Astrocyte (in vitro differentiated cells and primary cell): ENCODE data around the gene TRAM2. TPM values are rescaled to one million over a fixed set of nuclear protein-coding genes. Genes with fewer than 3 reads are reported as not detected.

Source experiments
- DNase-seq: peaks from one replicate; pipeline ENCODE4 v3.0.0-alpha.2; 2010; ENCODE audit warnings: low read depth
- FAIRE-seq: peaks from 2 replicates; lab custom pipeline; 2011; peaks lifted over from hg19 to GRCh38; lab: Jason Lieb, UNC
- H2AFZ ChIP-seq: 2 replicates; pipeline ENCODE4 v1.6.0; 2012; ENCODE audit warnings: low read depth, low read length, inconsistent platforms
- H3K27ac ChIP-seq: 2 replicates; pipeline ENCODE4 v1.5.1; 2011; ENCODE audit warnings: low read depth, low read length, inconsistent platforms
- H3K27me3 ChIP-seq: 2 replicates; pipeline ENCODE4 v1.6.0; 2011; ENCODE audit warnings: low read length, inconsistent platforms; ENCODE audit not compliant: insufficient read depth
- H3K36me3 ChIP-seq: 2 replicates; pipeline ENCODE4 v1.5.1; 2011; ENCODE audit warnings: low read length, inconsistent platforms; ENCODE audit not compliant: insufficient read depth
- H3K4me1 ChIP-seq: 2 replicates; pipeline ENCODE4 v1.5.1; 2011; ENCODE audit warnings: low read length, inconsistent platforms; ENCODE audit not compliant: insufficient read depth
- H3K4me2 ChIP-seq: 2 replicates; pipeline ENCODE4 v1.6.0; 2012; ENCODE audit warnings: low read length, inconsistent platforms
- H3K4me3 ChIP-seq: 2 replicates; pipeline ENCODE4 v1.5.1; 2011; ENCODE audit warnings: low read depth, mild to moderate bottlenecking, low read length, inconsistent platforms; ENCODE audit not compliant: insufficient read depth
- H3K79me2 ChIP-seq: 2 replicates; pipeline ENCODE4 v1.6.0; 2012; ENCODE audit warnings: mild to moderate bottlenecking, low read length, inconsistent platforms; ENCODE audit not compliant: insufficient read depth
- H3K9ac ChIP-seq: 2 replicates; pipeline ENCODE4 v1.6.0; 2012; ENCODE audit warnings: mild to moderate bottlenecking, low read length, inconsistent platforms
- H3K9me3 ChIP-seq: 2 replicates; pipeline ENCODE4 v1.5.1; 2012; ENCODE audit warnings: low read depth, mild to moderate bottlenecking, low read length, inconsistent platforms; ENCODE audit not compliant: insufficient read depth
- H4K20me1 ChIP-seq: 2 replicates; pipeline ENCODE4 v1.6.0; 2012; ENCODE audit warnings: low read length, inconsistent platforms; ENCODE audit not compliant: insufficient read depth
- H3K27ac Mint-ChIP-seq: one replicate; pipeline ENCODE4 v1.8.0; 2021; ENCODE audit warnings: mild to moderate bottlenecking, mixed read lengths; ENCODE audit not compliant: unreplicated experiment
- H3K27me3 Mint-ChIP-seq: one replicate; pipeline ENCODE4 v1.8.0; 2021; ENCODE audit warnings: low read depth, mixed read lengths; ENCODE audit not compliant: unreplicated experiment
- H3K36me3 Mint-ChIP-seq: one replicate; pipeline ENCODE4 v1.8.0; 2021; ENCODE audit warnings: low read depth, mixed read lengths; ENCODE audit not compliant: unreplicated experiment
- H3K4me1 Mint-ChIP-seq: one replicate; pipeline ENCODE4 v1.8.0; 2021; ENCODE audit warnings: low read depth, mixed read lengths; ENCODE audit not compliant: unreplicated experiment
- H3K4me3 Mint-ChIP-seq: one replicate; pipeline ENCODE4 v1.8.0; 2021; ENCODE audit warnings: mild to moderate bottlenecking, moderate library complexity, mixed read lengths; ENCODE audit not compliant: unreplicated experiment
- H3K9me3 Mint-ChIP-seq: one replicate; pipeline ENCODE4 v1.8.0; 2021; ENCODE audit warnings: mild to moderate bottlenecking, mixed read lengths; ENCODE audit not compliant: unreplicated experiment
- CTCF ChIP-seq: IDR thresholded peaks from 2 replicates; pipeline ENCODE4 v1.5.1; 2011; ENCODE audit warnings: low read depth, mild to moderate bottlenecking, inconsistent platforms, low read length, moderate library complexity; ENCODE audit not compliant: insufficient read depth
- EZH2 ChIP-seq: IDR thresholded peaks from 2 replicates; pipeline ENCODE4 v1.6.1; 2012; ENCODE audit warnings: mild to moderate bottlenecking, low read length, inconsistent platforms; ENCODE audit not compliant: insufficient read depth
- total RNA-seq: library from RNA; stranded (reverse); gene quantifications from 2 replicates; pipeline ENCODE4 v1.2.1, GENCODE V29; 2021

The TRAM2 gene
- total RNA-seq, 1 donor from 2014 or later: 93.4 TPM

GRCh38 chr6:52620906-52621190 lies 44.0 kb upstream of the TRAM2 start:
- H3K36me3 ChIP-seq: no peaks in the 10 kb centered on the region
- no peak overlapping the region for H3K4me2 ChIP-seq
- no peak overlapping the region for H3K9ac ChIP-seq
- H3K27me3 Mint-ChIP-seq: no peaks in the 10 kb centered on the region
- no peaks in the 10 kb centered on the region for H3K9me3 ChIP-seq
- H3K9me3 Mint-ChIP-seq: no peaks in the 10 kb centered on the region
- H3K4me3 Mint-ChIP-seq: no peak overlapping the region
- H3K27ac Mint-ChIP-seq: no peak overlapping the region
- TF ChIP-seq CTCF: no peak
- TF ChIP-seq EZH2: no peak
- peaks cover 6% of the 10 kb centered on the region for H3K4me1 Mint-ChIP-seq
- no peak for DNase-seq
- FAIRE-seq: no peak
- H3K4me3 ChIP-seq: no peak overlapping the region
- no peak overlapping the region for H3K27ac ChIP-seq
- H2AFZ ChIP-seq: no peak overlapping the region
- no peaks in the 10 kb centered on the region for H3K36me3 Mint-ChIP-seq
- H4K20me1 ChIP-seq: no peaks in the 10 kb centered on the region
- H3K79me2 ChIP-seq: no peaks in the 10 kb centered on the region
- H3K4me1 ChIP-seq: peaks cover 9% of the 10 kb centered on the region
- no peaks in the 10 kb centered on the region for H3K27me3 ChIP-seq

GRCh38 chr6:52620055-52620905 lies 43.4 kb upstream of the TRAM2 start:
- no peaks in the 10 kb centered on the region for H3K27me3 Mint-ChIP-seq

More at GRCh38 chr6:52620055-52620905, 43.4 kb upstream of the TRAM2 start:
- no peak overlapping the region for H3K4me3 Mint-ChIP-seq
- peaks cover 8% of the 10 kb centered on the region for H3K4me1 Mint-ChIP-seq
- H3K79me2 ChIP-seq: no peaks in the 10 kb centered on the region
- no peak for TF ChIP-seq CTCF
- TF ChIP-seq EZH2: no peak
- no peak overlapping the region for H3K27ac ChIP-seq
- no peak for DNase-seq
- no peaks in the 10 kb centered on the region for H3K36me3 ChIP-seq
- H3K9ac ChIP-seq: no peak overlapping the region
- H3K27ac Mint-ChIP-seq: no peak overlapping the region
- FAIRE-seq: no peak
- H2AFZ ChIP-seq: peak overlapping the region; percentile 16
- H3K27me3 ChIP-seq: no peaks in the 10 kb centered on the region
- peaks cover 10% of the 10 kb centered on the region for H3K4me1 ChIP-seq
- H3K4me3 ChIP-seq: no peak overlapping the region
- no peak overlapping the region for H3K4me2 ChIP-seq
- no peaks in the 10 kb centered on the region for H3K9me3 ChIP-seq
- no peaks in the 10 kb centered on the region for H3K9me3 Mint-ChIP-seq
- H3K36me3 Mint-ChIP-seq: no peaks in the 10 kb centered on the region
- H4K20me1 ChIP-seq: no peaks in the 10 kb centered on the region
